GM12878 (cell line): ENCODE measurements around the gene ADCY1. TPM values are rescaled to one million over a fixed set of nuclear protein-coding genes. Genes with fewer than 3 reads are reported as not detected.

ENCODE experiments used
- ATAC-seq: fragments of 200-7000 bp; cut with Tn5 transposase; 3 replicates; pipeline ENCODE4 v1.9.1; 2020; ENCODE audit warnings: mild to moderate bottlenecking, moderate library complexity
- BruUV-seq: library from RNA; stranded (reverse); fragments of 400-500 nt; replicated peaks from 2 replicates; lab custom pipeline; 2021; lab: Mats Ljungman, UMichigan
- CTCF ChIA-PET: fragments of 300-600 bp; sonication (Branson Sonifier 250); formaldehyde crosslinking; extraction: SDS; loops from one replicate; lab custom pipeline; 2021; ENCODE audit warnings: inconsistent platforms; lab: Yijun Ruan, JAX
- POLR2A ChIA-PET: fragments of 350-600 bp; formaldehyde crosslinking; extraction: SDS; loops from one replicate; lab custom pipeline; 2021; ENCODE audit warnings: inconsistent platforms; lab: Charles Lee
- RAD21 ChIA-PET: fragments of 300-600 bp; sonication (Branson Sonifier 250); formaldehyde crosslinking; loops from one replicate; lab custom pipeline; 2023; ENCODE audit warnings: antibody characterized with exemption; ENCODE audit not compliant: unreplicated experiment; lab: Charles Lee
- SMC1A ChIA-PET: fragments of 300-600 bp; sonication (Branson Sonifier 250); formaldehyde crosslinking; loops from one replicate; lab custom pipeline; 2023; ENCODE audit not compliant: unreplicated experiment, uncharacterized antibody; lab: Charles Lee
- DNase-seq: peaks from one replicate; pipeline ENCODE4 v3.0.0-alpha.2; 2011; ENCODE audit warnings: low read depth, low spot score
- FAIRE-seq: peaks from 3 replicates; lab custom pipeline; 2011; peaks lifted over from hg19 to GRCh38; lab: Jason Lieb, UNC
- H2AFZ ChIP-seq: 2 replicates; pipeline ENCODE4 v1.6.0; 2011; ENCODE audit warnings: low read depth, low read length, control low read depth; ENCODE audit not compliant: control insufficient read depth
- H3K27ac ChIP-seq: 2 replicates; pipeline ENCODE4 v1.5.1; 2011; ENCODE audit warnings: control low read depth; ENCODE audit not compliant: control insufficient read depth, insufficient read depth
- H3K27me3 ChIP-seq, 2 experiments: replicated peaks in 1 of 2; 2 replicates each; pipeline versions ENCODE4 v1.6.0 to v1.6.1; 2011; ENCODE audit warnings: low read length in 1 of 2; ENCODE audit not compliant: control insufficient read depth in 2 of 2, insufficient read depth in 2 of 2
- H3K36me3 ChIP-seq, 2 experiments: 2 replicates each; pipeline ENCODE4 v1.5.1; 2011; ENCODE audit warnings: low read length in 1 of 2; ENCODE audit not compliant: control insufficient read depth in 2 of 2, insufficient read depth in 2 of 2
- H3K4me1 ChIP-seq: 2 replicates; pipeline ENCODE4 v1.6.1; 2011; ENCODE audit warnings: mild to moderate bottlenecking, low read length, moderate library complexity, mixed read lengths; ENCODE audit not compliant: control insufficient read depth, insufficient read depth
- H3K4me2 ChIP-seq: 2 replicates; pipeline ENCODE4 v1.6.0; 2011; ENCODE audit warnings: control low read depth; ENCODE audit not compliant: control insufficient read depth, insufficient read depth
- H3K4me3 ChIP-seq: fragments of 200-600 bp; sonication (generic); 2 replicates; pipeline ENCODE4 v1.5.1; 2016
- H3K79me2 ChIP-seq: 2 replicates; pipeline ENCODE4 v1.6.0; 2011; ENCODE audit warnings: low read length; ENCODE audit not compliant: control insufficient read depth, insufficient read depth
- H3K9ac ChIP-seq: 2 replicates; pipeline ENCODE4 v1.8.0; 2011; ENCODE audit warnings: low read length, control low read depth, mixed read lengths; ENCODE audit not compliant: control insufficient read depth, insufficient read depth
- H3K9me3 ChIP-seq: replicated peaks from 3 replicates; pipeline ENCODE4 v1.5.1; 2011; ENCODE audit warnings: mild to moderate bottlenecking, low read length; ENCODE audit not compliant: control insufficient read depth, insufficient read depth
- H4K20me1 ChIP-seq: 2 replicates; pipeline ENCODE4 v1.6.0; 2011; ENCODE audit not compliant: control insufficient read depth, insufficient read depth
- BCLAF1 ChIP-seq: fragments of 450-650 bp; IDR thresholded peaks from 2 replicates; pipeline ENCODE4 v1.6.1; 2017; ENCODE audit warnings: antibody characterized with exemption, mild to moderate bottlenecking, moderate library complexity
- IRF4 ChIP-seq: IDR thresholded peaks from 2 replicates; pipeline ENCODE4 v1.6.1; 2011; ENCODE audit warnings: low read depth, low read length
- TCF7 ChIP-seq: IDR thresholded peaks from 2 replicates; pipeline ENCODE4 v1.6.1; 2014; ENCODE audit warnings: antibody characterized with exemption, borderline replicate concordance
- WGBS: methylation state at CpG from one replicate; pipeline ENCODE4 v1.1.6; 2016; ENCODE audit warnings: low lambda C conversion rate; ENCODE audit not compliant: insufficient replicate concordance, insufficient coverage; ENCODE audit errors: missing lambda C conversion rate; 5-methylcytosine and 5-hydroxymethylcytosine counted together
- in situ Hi-C: fragments of 300-500 bp; cut with MboI; formaldehyde crosslinking; loops from 9 replicates; pipeline ENCODE4 v1.14.3; 2018; ENCODE audit warnings: mixed read lengths
- intact Hi-C: fragments of 100-400 bp; cut with micrococcal nuclease; formaldehyde crosslinking; loops from one replicate; pipeline ENCODE4 v1.14.2; 2022; ENCODE audit not compliant: unreplicated experiment
- polyA plus RNA-seq, 11 experiments: library from polyadenylated mRNA; depleted of rRNA in 4 of 11; unstranded in 6 of 11; stranded (reverse) in 5 of 11; fragments of >200 nt; fragmentation: Nextera tagmentation in 4 of 11; fragmentation: Illumina TruSeq in 1 of 11; extraction: Ambion mirVana in 4 of 11; extraction: Trizol in 1 of 11; gene quantifications; 1 replicate in 1 of 11; 2 replicates in 10 of 11; pipeline versions ENCODE4 v1.2.1 to v1.2.3, GENCODE V29; 2011 to 2016; ENCODE audit warnings: inconsistent platforms in 2 of 11, missing spikeins in 2 of 11, low read depth in 1 of 11
- total RNA-seq, 4 experiments: library from RNA; depleted of rRNA in 3 of 4; stranded (reverse); fragments of >200 nt in 3 of 4; fragmentation: Illumina TruSeq in 1 of 4; extraction: Trizol in 1 of 4; gene quantifications; 2 replicates each; pipeline versions ENCODE4 v1.2.1 to v1.2.3, GENCODE V29; 2013 to 2021

ADCY1 gene
- total and polyA plus RNA-seq, 10 of the 15 experiments (the other 5 are each of a cell fraction or from before 2014, with no cell fraction given), result 0.13 to 1.4 (median 0.45) TPM; not detected in 1

GRCh38 chr7:45593877-45594276 is 19.7 kb downstream of the ADCY1 start:
- intact Hi-C loops (no loop called here), in situ Hi-C loops (no loop called here)
- BruUV-seq, result no TSS peak
- H3K4me1 ChIP-seq, result no peaks in the 10 kb centered on the region
- ATAC-seq, result no peak
- TF ChIP-seq BCLAF1, result no peak
- H2AFZ ChIP-seq, result no peak overlapping the region
- H3K4me2 ChIP-seq, result no peak overlapping the region
- WGBS, result 65% methylated on average over 8 of the region's 8 CpGs
- no peaks in the 10 kb centered on the region; a peak in 2 of 4 replicates for H3K27me3 ChIP-seq
- H3K9ac ChIP-seq, result no peak overlapping the region
- no peak overlapping the region for H3K27ac ChIP-seq
- no peaks in the 10 kb centered on the region for H4K20me1 ChIP-seq
- no peak overlapping the region for H3K4me3 ChIP-seq
- DNase-seq, result no peak
- CTCF ChIA-PET, result no interaction called here
- H3K79me2 ChIP-seq, result no peaks in the 10 kb centered on the region
- FAIRE-seq, result no peak
- POLR2A ChIA-PET, result no interaction called here
- no peaks in the 10 kb centered on the region for H3K9me3 ChIP-seq
- RAD21 ChIA-PET, result no interaction called here
- H3K36me3 ChIP-seq, result no peaks in the 10 kb centered on the region
- SMC1A ChIA-PET, result no interaction called here

GRCh38 chr7:45594745-45595535 is 20.8 kb downstream of the ADCY1 start:
- no peak overlapping the region for H3K4me2 ChIP-seq
- intact Hi-C loops (no loop called here), in situ Hi-C loops (no loop called here)
- no TSS peak for BruUV-seq
- no peak overlapping the region for H3K4me3 ChIP-seq
- no peak for FAIRE-seq
- no peaks in the 10 kb centered on the region for H3K9me3 ChIP-seq
- ATAC-seq, result no peak
- SMC1A ChIA-PET, result no interaction called here
- H3K9ac ChIP-seq, result no peak overlapping the region
- H3K79me2 ChIP-seq, result no peaks in the 10 kb centered on the region
- H2AFZ ChIP-seq, result no peak overlapping the region
- no peaks in the 10 kb centered on the region for H3K4me1 ChIP-seq
- H3K27ac ChIP-seq, result no peak overlapping the region
- RAD21 ChIA-PET, result no interaction called here
- DNase-seq, result no peak
- no peaks in the 10 kb centered on the region; a peak in 2 of 4 replicates for H3K27me3 ChIP-seq
- H4K20me1 ChIP-seq, result no peaks in the 10 kb centered on the region
- no peaks in the 10 kb centered on the region for H3K36me3 ChIP-seq
- CTCF ChIA-PET, result no interaction called here
- no peak for TF ChIP-seq IRF4
- no peak for TF ChIP-seq TCF7
- POLR2A ChIA-PET, result no interaction called here
- WGBS, result 53% methylated on average over 7 of the region's 7 CpGs
